DND-41 (cell line): ENCODE data around the gene SLC26A1.
"Not testable (repeated sequence)": the region's sequence is repeated elsewhere in the genome, so short reads cannot be mapped to it uniquely, and the experiment has no call there.

Experiments
- ATAC-seq: fragments of 200-7000 bp; cut with Tn5 transposase; 3 replicates; pipeline ENCODE4 v1.9.1; 2021; ENCODE audit warnings: low read depth; ENCODE audit not compliant: insufficient read depth
- DNase-seq: peaks from one replicate; pipeline ENCODE4 v3.0.0-alpha.2; 2020
- H2AFZ ChIP-seq: 2 replicates; pipeline ENCODE4 v1.6.0; 2012; ENCODE audit warnings: low read depth, low read length
- H3K27ac ChIP-seq: 2 replicates; pipeline ENCODE4 v1.5.1; 2012; ENCODE audit warnings: low read length, inconsistent platforms
- H3K27me3 ChIP-seq: fragments of 200-600 bp; sonication (generic); 2 replicates; pipeline ENCODE4 v1.6.0; 2012; ENCODE audit warnings: low read length, mild to moderate bottlenecking, inconsistent platforms; ENCODE audit not compliant: insufficient read depth, poor library complexity
- H3K36me3 ChIP-seq: 2 replicates; pipeline ENCODE4 v1.5.1; 2012; ENCODE audit warnings: low read length, inconsistent platforms; ENCODE audit not compliant: insufficient read depth
- H3K4me1 ChIP-seq: 2 replicates; pipeline ENCODE4 v1.5.1; 2012; ENCODE audit warnings: mild to moderate bottlenecking, low read length; ENCODE audit not compliant: insufficient read depth
- H3K4me2 ChIP-seq: 2 replicates; pipeline ENCODE4 v1.6.0; 2012; ENCODE audit warnings: mild to moderate bottlenecking, moderate library complexity, low read length, inconsistent platforms; ENCODE audit not compliant: insufficient read depth
- H3K4me3 ChIP-seq, 2 experiments: fragments of 200-600 bp in 1 of 2; shearing (Covaris generic) in 1 of 2; 2 replicates each; pipeline ENCODE4 v1.5.1; 2012 to 2016; ENCODE audit warnings: inconsistent platforms in 2 of 2, low read length in 2 of 2, mild to moderate bottlenecking in 2 of 2, low read depth in 1 of 2, moderate library complexity in 1 of 2
- H3K79me2 ChIP-seq: 2 replicates; pipeline ENCODE4 v1.6.0; 2012; ENCODE audit warnings: low read length, inconsistent platforms; ENCODE audit not compliant: insufficient read depth
- H3K9ac ChIP-seq: 2 replicates; pipeline ENCODE4 v1.6.0; 2012; ENCODE audit warnings: low read depth, mild to moderate bottlenecking, inconsistent platforms, low read length, moderate library complexity
- H3K9me3 ChIP-seq: 2 replicates; pipeline ENCODE4 v1.5.1; 2012; ENCODE audit warnings: low read length, moderate library complexity, mild to moderate bottlenecking, inconsistent platforms; ENCODE audit not compliant: insufficient read depth, severe bottlenecking
- H4K20me1 ChIP-seq: 2 replicates; pipeline ENCODE4 v1.6.0; 2012; ENCODE audit warnings: low read length; ENCODE audit not compliant: insufficient read depth
- EZH2 ChIP-seq: IDR thresholded peaks from 3 replicates; pipeline ENCODE4 v1.6.1; 2012; ENCODE audit warnings: borderline replicate concordance, low read depth, mild to moderate bottlenecking, moderate library complexity, low read length, inconsistent platforms; ENCODE audit not compliant: severe bottlenecking
- TF ChIP-seq, protein P1 (sequence below): IDR thresholded peaks from 2 replicates; pipeline ENCODE4 v1.5.1; 2012; ENCODE audit warnings: borderline replicate concordance, low read length, moderate library complexity, mild to moderate bottlenecking; ENCODE audit not compliant: poor library complexity, severe bottlenecking; ENCODE audit errors: extremely low read depth

The SLC26A1 gene

GRCh38 chr4:945274-946102 lies 47.7 kb downstream of the SLC26A1 start:
- no peak overlapping the region for H3K9ac ChIP-seq
- no peaks in the 10 kb centered on the region for H3K27me3 ChIP-seq
- H3K36me3 ChIP-seq, result no peaks in the 10 kb centered on the region
- no peak overlapping the region for H3K4me3 ChIP-seq
- H3K4me1 ChIP-seq, result no peaks in the 10 kb centered on the region
- peaks cover 9% of the 10 kb centered on the region for H4K20me1 ChIP-seq
- H3K27ac ChIP-seq, result no peak overlapping the region
- TF ChIP-seq, protein P1, sequence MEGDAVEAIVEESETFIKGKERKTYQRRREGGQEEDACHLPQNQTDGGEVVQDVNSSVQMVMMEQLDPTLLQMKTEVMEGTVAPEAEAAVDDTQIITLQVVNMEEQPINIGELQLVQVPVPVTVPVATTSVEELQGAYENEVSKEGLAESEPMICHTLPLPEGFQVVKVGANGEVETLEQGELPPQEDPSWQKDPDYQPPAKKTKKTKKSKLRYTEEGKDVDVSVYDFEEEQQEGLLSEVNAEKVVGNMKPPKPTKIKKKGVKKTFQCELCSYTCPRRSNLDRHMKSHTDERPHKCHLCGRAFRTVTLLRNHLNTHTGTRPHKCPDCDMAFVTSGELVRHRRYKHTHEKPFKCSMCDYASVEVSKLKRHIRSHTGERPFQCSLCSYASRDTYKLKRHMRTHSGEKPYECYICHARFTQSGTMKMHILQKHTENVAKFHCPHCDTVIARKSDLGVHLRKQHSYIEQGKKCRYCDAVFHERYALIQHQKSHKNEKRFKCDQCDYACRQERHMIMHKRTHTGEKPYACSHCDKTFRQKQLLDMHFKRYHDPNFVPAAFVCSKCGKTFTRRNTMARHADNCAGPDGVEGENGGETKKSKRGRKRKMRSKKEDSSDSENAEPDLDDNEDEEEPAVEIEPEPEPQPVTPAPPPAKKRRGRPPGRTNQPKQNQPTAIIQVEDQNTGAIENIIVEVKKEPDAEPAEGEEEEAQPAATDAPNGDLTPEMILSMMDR, result no peak
- TF ChIP-seq EZH2, result no peak
- ATAC-seq, result no peak
- H3K79me2 ChIP-seq, result peaks cover 3% of the 10 kb centered on the region; the same call in 1 of the 2 replicates
- no peak for DNase-seq
- H2AFZ ChIP-seq, result no peak overlapping the region
- H3K4me2 ChIP-seq, result no peak overlapping the region
- H3K9me3 ChIP-seq, result no peaks in the 10 kb centered on the region

- not testable (repeated sequence) for H2AFZ ChIP-seq, H3K27ac ChIP-seq, H3K9ac ChIP-seq, DNase-seq, H3K4me1 ChIP-seq, ATAC-seq, H3K4me2 ChIP-seq, H4K20me1 ChIP-seq, H3K4me3 ChIP-seq, H3K36me3 ChIP-seq, H3K9me3 ChIP-seq, H3K27me3 ChIP-seq, H3K79me2 ChIP-seq
These were observed 53.7 kb downstream of the SLC26A1 start for GRCh38 chr4:939508-939907.
